Stimulated activated effector memory CD8-positive, alpha-beta T cell treated with anti-CD3 and anti-CD28 coated beads, Interleukin-12 subunit alpha, Interleukin-12 subunit beta, amount 100 ng/mL, for 72 hours (primary cell): ENCODE results near the gene MYO9A.

Source experiments
- ATAC-seq: fragments of 150-1000 bp; cut with Tn5 transposase; 2 replicates; pipeline ENCODE4 v1.10.0; 2021
- DNase-seq, 2 donors: peaks; one replicate each; pipeline ENCODE4 v3.0.0; 2021 to 2022; ENCODE audit warnings: low spot score in 2 of 2
- H3K27ac Mint-ChIP-seq: one replicate; pipeline ENCODE4 v1.8.0; 2022; ENCODE audit warnings: mild to moderate bottlenecking, mixed read lengths
- H3K36me3 Mint-ChIP-seq: one replicate; pipeline ENCODE4 v1.8.0; 2022; ENCODE audit warnings: mild to moderate bottlenecking, mixed read lengths
- H3K4me1 Mint-ChIP-seq: one replicate; pipeline ENCODE4 v1.8.0; 2022; ENCODE audit warnings: mixed read lengths
- H3K4me3 Mint-ChIP-seq: one replicate; pipeline ENCODE4 v1.8.0; 2022; ENCODE audit warnings: mild to moderate bottlenecking, mixed read lengths
- H3K9me3 Mint-ChIP-seq: one replicate; pipeline ENCODE4 v1.8.0; 2022; ENCODE audit warnings: mixed read lengths

MYO9A gene

DNA sequence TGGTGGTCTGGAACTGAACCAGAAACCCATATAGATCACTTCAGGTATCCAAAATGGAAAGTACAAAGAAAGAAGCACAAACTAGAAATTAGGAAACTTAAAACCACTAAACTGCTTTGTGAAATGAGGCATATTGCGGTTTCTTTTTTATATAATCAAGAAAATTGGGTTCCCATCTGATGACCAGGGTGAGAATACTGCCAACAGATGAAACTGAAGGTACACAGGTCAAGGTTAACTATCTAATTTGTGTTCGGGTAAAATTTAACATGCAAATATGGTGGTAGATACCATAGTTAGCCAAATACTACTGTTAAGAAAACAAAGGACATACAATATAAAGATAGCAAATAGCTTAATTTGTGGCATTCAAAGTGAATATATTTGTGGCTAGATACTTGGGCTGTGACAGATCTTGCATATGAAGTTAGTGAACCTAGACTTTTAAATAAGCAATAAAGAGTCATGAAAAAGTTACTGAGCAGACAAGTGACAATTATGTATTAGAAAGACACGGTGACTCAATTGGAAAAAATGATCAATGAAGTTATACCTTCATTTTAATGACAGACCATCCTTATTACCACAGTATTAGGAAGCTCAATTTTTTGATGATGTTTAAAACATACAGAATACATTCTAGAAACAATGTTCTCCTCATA lies 180.2 kb downstream of the MYO9A start:
- Mint-ChIP-seq H3K36me3 (peaks cover 38% of the 10 kb centered on the region), H3K27ac (no peak overlapping the region), H3K4me1 (no peaks in the 10 kb centered on the region), H3K4me3 (no peak overlapping the region), H3K9me3 (no peaks in the 10 kb centered on the region)
- ATAC-seq (no peak), DNase-seq (no peak)

DNA sequence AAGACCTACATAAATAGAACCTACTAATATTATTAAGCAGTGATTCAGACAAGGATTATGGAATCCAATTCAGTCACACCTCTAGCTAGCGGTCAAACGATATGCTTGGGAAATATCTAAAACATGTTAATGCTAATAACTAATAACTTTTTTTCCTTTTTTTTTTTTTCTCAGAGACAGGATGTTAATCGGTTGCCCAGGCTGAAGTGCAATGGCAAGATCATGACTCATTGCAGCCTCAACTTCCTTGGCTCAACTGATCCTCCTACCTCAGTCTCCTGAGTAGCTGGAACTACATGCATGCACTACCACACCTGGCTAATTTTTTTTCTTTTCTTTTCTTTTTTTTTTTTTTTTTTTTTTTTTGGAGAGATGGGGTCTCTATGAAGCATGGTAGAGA lies 183.5 kb downstream of the MYO9A start:
- Mint-ChIP-seq H3K9me3 (peaks cover 7% of the 10 kb centered on the region), H3K4me3 (no peak overlapping the region), H3K27ac (no peak overlapping the region), H3K4me1 (no peaks in the 10 kb centered on the region), H3K36me3 (peaks cover 41% of the 10 kb centered on the region)
- DNase-seq (no peak), ATAC-seq (no peak)

DNA sequence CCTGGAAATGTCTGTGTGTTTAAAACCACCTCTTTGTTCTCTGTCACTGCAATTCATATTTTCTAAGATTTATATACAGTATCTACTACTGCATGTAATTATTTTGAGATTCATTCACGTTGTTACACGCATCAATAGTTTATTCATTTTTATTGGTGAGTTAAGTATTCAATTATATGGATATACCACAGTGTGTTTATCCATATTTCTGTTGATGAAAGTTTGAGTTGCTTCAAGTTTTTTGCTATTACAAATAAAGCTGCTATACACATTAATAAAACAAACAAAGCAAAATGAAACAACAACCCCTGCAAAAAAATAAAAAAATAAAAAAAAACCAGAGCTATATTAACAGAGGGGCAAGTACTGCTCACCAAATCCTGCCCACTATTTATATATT lies 185.3 kb downstream of the MYO9A start:
- Mint-ChIP-seq H3K4me1 (no peaks in the 10 kb centered on the region), H3K27ac (no peak overlapping the region), H3K9me3 (peaks cover 7% of the 10 kb centered on the region), H3K4me3 (no peak overlapping the region), H3K36me3 (peaks cover 35% of the 10 kb centered on the region)
- DNase-seq (no peak), ATAC-seq (no peak)

DNA sequence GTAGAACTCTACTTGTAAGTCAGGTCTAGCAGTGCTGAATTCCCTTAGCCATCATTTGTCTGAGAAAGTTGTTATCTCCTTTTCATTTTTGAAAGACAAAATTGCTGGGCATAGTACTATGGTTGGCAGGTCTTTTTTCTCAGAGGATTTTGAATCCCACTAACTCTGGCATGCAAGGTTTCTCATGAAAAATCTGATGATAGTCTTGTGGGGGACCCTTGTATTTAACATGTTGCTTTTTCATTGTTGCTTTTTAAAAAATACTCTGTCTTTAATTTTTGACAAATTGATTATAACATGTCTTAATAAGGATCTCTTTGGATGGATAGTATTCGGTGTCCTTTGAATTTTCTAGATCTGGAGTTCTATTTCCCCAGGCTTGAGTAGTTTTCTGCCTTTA lies 186.7 kb downstream of the MYO9A start:
- DNase-seq (no peak), ATAC-seq (no peak)
- Mint-ChIP-seq H3K27ac (no peak overlapping the region), H3K36me3 (peaks cover 35% of the 10 kb centered on the region), H3K9me3 (peaks cover 7% of the 10 kb centered on the region), H3K4me1 (no peaks in the 10 kb centered on the region), H3K4me3 (no peak overlapping the region)

DNA sequence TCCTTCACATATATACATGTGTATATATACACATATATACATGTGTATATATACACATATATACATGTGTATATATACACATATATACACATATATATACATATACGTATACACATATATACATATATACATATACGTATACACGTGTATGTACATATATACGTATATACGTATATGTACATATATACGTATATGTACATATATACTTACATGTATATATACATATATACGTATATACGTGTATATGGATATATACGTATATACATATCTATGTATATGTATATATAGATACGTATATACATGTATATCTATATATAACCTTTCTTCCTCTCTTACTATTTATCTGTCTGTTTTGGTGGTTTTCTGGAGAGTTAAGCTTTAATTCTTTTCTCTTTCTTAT lies 192.8 kb downstream of the MYO9A start:
- Mint-ChIP-seq H3K9me3 (no peaks in the 10 kb centered on the region), H3K4me3 (no peak overlapping the region), H3K27ac (no peak overlapping the region), H3K36me3 (no peaks in the 10 kb centered on the region), H3K4me1 (no peaks in the 10 kb centered on the region)
- ATAC-seq (no peak), DNase-seq (no peak)

DNA sequence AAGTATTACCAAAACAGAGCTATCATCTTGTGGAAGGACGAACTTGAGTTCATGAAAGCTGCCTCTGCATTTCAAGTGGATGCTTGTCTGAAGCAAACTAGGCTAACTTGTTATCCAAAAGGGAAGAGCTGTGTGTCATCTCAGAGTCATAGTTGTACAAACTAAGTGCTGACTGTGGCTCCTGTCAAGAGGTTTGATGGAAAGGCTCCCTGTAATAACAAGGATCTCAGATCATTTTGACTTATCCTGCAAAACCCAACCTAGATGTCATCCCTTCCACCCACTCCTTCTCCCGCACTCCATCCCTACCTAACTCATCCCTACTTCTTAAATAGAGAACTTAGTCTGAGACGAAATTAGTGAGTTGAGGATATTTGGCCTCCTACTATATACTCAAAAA lies 196.8 kb downstream of the MYO9A start:
- Mint-ChIP-seq H3K36me3 (no peaks in the 10 kb centered on the region), H3K4me1 (no peaks in the 10 kb centered on the region), H3K9me3 (no peaks in the 10 kb centered on the region), H3K27ac (no peak overlapping the region), H3K4me3 (no peak overlapping the region)
- DNase-seq (no peak), ATAC-seq (no peak)

DNA sequence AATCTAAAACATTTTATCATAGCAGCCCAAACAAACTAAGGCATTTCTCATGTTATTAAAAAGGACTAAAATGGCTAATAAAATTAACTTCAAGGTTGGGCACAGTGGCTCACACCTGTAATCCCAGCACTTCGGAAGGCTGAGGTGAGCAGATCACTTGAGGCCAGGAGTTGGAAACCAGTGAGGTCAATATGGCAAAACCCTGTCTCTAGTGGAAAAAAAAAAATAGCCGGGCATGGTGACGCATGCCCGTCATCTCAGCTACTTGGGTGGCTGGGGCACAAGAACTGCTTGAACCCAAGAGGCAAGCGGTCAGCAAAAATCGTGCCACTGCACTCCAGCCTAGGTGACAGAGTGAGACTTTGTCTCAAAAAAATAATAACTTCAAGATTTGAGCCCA lies 197.4 kb downstream of the MYO9A start:
- Mint-ChIP-seq H3K4me3 (no peak overlapping the region), H3K4me1 (no peaks in the 10 kb centered on the region)

DNA sequence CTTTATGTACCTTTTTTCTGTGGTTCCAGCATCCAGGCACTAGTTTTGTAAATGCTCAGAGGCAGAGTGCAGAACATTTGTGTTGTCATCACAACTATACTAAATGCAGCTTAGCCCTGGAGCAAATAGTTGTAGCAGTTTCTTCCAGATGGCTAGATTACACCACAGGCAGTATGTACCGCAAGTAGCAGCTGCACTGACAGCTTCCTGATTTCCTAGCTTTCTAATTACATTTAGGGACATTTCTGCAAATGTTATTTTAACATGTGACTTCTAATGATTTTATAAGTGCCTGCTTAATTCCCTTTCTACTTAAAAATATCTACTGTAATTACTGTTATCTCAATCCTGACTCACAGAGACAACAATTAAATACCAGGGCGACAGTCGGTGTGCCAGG lies 201.1 kb downstream of the MYO9A start:
- ATAC-seq (no peak), DNase-seq (no peak)
- Mint-ChIP-seq H3K4me1 (no peaks in the 10 kb centered on the region), H3K4me3 (no peak overlapping the region), H3K36me3 (peaks cover 11% of the 10 kb centered on the region), H3K27ac (no peak overlapping the region), H3K9me3 (no peaks in the 10 kb centered on the region)

More for the DNA sequence above, 197.4 kb downstream of the MYO9A start:
- H3K9me3 Mint-ChIP-seq, result no peaks in the 10 kb centered on the region
- H3K36me3 Mint-ChIP-seq, result no peaks in the 10 kb centered on the region
- DNase-seq (no peak), ATAC-seq (no peak)
- no peak overlapping the region for H3K27ac Mint-ChIP-seq

DNA sequence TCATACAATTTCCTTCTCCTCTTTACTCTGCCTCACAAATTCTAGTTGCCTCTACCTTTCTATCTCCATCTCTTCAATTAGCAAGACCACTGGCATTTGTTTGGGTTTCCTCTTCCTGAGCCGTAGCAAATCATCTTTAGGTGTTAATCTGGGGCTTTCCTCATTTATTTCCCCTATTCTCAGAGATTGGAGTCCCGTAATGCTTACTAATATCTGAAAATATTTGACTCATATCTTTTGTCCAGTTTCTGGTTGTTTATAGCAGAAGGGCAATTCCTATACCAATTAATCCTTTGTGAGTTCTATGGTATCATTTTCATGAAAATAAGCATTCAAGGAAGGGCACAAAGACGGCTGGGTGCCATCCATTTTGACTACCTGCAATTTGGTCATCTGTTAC lies 203.9 kb downstream of the MYO9A start:
- H3K4me1 Mint-ChIP-seq, result no peaks in the 10 kb centered on the region

DNA sequence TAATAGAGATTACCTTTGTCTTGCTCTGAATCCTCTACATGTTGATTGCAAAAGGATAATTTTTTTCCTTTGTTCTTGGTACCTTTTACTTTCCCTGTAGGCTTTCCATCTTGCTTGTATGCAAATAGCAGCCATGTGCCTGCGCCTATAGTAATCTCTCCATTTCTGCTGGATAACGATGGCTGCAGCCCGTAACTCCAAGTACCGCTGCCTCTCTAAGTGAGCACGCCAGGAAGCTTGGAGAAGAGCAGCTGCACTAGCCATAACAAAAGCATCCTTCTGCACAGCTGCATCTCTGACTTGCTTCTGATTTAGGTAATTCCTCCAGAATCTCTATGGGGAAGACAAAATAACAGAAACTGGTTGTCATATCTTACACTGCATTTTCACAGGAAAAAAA lies 218.3 kb downstream of the MYO9A start:
- Mint-ChIP-seq H3K4me1 (no peaks in the 10 kb centered on the region), H3K4me3 (no peak overlapping the region), H3K27ac (no peak overlapping the region), H3K36me3 (peaks cover 48% of the 10 kb centered on the region), H3K9me3 (no peaks in the 10 kb centered on the region)
- DNase-seq (no peak), ATAC-seq (no peak)

More for the DNA sequence above, 203.9 kb downstream of the MYO9A start:
- Mint-ChIP-seq H3K9me3 (no peaks in the 10 kb centered on the region), H3K27ac (no peak overlapping the region), H3K36me3 (peaks cover 11% of the 10 kb centered on the region), H3K4me3 (no peak overlapping the region)
- ATAC-seq, result no peak
- DNase-seq, result no peak

DNA sequence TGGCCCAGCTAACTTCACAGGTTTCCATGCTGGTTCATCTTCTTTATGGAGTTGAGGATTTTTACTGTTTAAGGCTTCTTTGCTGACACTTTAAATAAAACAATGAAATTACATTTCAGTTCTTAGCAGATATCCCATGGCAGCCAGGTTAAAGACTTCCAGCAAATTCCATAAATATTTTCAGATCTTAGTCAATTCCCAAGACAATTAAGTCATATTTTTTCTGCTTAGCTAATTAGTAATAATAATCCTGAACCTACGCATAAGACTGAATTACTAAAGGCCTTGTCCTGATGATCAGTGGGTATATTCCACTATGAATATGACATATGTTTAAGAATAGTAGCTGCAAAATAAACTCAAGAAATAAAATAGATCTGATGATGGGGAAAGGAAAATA lies 224.3 kb downstream of the MYO9A start:
- Mint-ChIP-seq H3K4me1 (no peaks in the 10 kb centered on the region), H3K9me3 (no peaks in the 10 kb centered on the region), H3K36me3 (peaks cover 31% of the 10 kb centered on the region), H3K4me3 (no peak overlapping the region), H3K27ac (no peak overlapping the region)
- ATAC-seq (no peak), DNase-seq (no peak)

DNA sequence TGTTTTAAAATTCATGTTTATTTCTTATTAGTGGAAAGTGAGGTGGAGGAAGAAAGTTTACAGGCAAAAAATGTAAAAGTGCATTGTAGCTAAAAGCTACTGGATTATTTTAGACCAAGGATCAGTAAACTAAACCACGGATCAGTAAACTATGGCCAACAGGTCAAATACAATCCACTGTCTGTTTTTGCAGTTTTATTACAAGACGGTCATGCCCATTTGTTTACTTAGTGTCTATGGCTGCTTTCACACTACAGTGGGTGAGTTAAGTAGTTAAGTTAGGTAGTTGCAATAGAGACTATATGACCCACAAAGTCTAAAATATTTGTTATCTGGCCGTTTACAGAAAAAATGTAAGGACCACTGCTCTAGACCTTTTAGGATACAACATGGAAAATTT lies 225.6 kb downstream of the MYO9A start:
- ATAC-seq (no peak), DNase-seq (no peak)
- Mint-ChIP-seq H3K9me3 (no peaks in the 10 kb centered on the region), H3K36me3 (peaks cover 29% of the 10 kb centered on the region), H3K4me1 (no peaks in the 10 kb centered on the region), H3K27ac (no peak overlapping the region), H3K4me3 (no peak overlapping the region)

DNA sequence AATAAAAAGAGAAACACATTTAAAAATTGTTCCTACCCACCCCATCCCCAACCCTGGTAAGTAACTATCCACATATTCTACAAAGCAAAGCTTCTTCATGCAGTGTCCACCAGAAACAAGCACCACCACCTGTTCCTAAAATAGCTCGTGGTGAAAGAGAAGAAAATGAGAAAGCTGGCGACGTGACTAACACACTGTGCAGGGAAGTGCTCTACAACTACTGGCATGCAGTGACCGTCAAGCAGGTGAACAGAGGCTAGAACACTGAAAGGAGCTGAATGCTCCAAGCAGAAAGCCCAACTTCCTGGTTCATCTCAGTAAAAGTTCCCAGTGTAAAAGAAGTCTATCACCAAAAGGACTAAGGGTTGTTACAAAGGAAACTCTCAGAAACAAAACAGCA lies 226.9 kb downstream of the MYO9A start:
- H3K4me3 Mint-ChIP-seq, result no peak overlapping the region
- no peaks in the 10 kb centered on the region for H3K4me1 Mint-ChIP-seq
- H3K27ac Mint-ChIP-seq, result no peak overlapping the region
- peaks cover 35% of the 10 kb centered on the region for H3K36me3 Mint-ChIP-seq
- no peaks in the 10 kb centered on the region for H3K9me3 Mint-ChIP-seq
- no peak for DNase-seq
- ATAC-seq, result no peak

DNA sequence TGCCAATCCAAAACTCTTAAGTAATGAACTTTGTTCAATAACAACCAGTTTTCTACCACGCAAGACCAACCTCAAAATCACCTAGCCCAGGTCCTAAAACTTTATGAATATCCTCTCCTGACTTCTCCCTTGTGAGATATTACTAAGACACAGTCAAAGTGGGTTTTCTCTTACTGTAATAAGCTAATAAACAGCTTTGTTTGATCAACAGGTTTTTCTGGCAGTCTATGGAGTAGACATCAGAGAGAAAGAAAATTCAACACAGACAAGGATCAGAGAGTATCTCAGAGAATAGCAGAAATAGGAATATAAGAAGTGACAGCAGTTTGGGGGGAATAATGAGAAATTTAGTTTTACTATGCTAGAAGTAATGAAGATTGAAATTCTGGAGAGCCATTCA lies 228.0 kb downstream of the MYO9A start:
- Mint-ChIP-seq H3K4me3 (no peak overlapping the region), H3K9me3 (no peaks in the 10 kb centered on the region), H3K27ac (no peak overlapping the region), H3K4me1 (no peaks in the 10 kb centered on the region), H3K36me3 (peaks cover 45% of the 10 kb centered on the region)
- DNase-seq (no peak), ATAC-seq (no peak)

DNA sequence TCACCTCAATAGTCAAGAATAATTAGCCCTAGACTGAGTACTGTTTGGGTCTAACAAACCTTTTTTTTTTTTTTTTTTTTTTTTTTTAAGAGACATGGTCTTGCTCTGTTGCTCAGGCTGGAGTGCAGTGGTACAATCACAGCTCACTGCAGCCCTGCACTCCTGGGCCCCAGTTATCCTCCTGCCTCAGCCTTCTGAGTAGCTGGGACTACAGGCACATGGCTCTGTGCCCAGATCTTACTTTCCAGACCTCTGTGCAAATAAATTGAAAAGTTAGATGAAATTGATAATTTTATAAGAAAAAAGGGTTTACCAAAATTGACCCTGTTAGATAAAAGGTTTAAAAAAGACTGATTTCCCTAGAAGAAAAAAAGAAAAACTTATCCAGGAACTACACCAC lies 228.6 kb downstream of the MYO9A start:
- ATAC-seq, result no peak
- H3K27ac Mint-ChIP-seq, result no peak overlapping the region
- DNase-seq, result no peak
- peaks cover 44% of the 10 kb centered on the region for H3K36me3 Mint-ChIP-seq
- H3K9me3 Mint-ChIP-seq, result no peaks in the 10 kb centered on the region
- H3K4me3 Mint-ChIP-seq, result no peak overlapping the region
- no peaks in the 10 kb centered on the region for H3K4me1 Mint-ChIP-seq

DNA sequence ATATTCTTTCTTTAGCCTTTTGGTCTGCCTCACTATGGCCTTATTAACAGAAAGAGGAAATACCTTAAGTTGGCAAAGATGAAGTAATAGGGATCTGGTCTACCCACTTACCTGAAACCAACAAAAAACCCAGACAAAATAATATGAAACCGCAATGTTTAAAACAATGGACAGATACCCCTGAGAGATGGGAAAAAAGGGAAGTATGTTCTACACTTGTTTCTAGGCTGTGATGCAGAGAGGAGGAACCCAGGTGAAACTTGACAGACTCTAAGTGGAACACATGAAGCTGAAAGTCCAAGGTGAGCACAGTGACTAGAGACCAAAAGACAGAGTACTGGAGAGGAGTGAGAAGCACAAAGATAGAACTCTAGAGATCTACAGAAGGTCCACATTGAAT lies 229.2 kb downstream of the MYO9A start:
- no peak for ATAC-seq
- Mint-ChIP-seq H3K36me3 (peaks cover 38% of the 10 kb centered on the region), H3K4me3 (no peak overlapping the region), H3K27ac (no peak overlapping the region), H3K4me1 (no peaks in the 10 kb centered on the region), H3K9me3 (no peaks in the 10 kb centered on the region)
- DNase-seq, result no peak

DNA sequence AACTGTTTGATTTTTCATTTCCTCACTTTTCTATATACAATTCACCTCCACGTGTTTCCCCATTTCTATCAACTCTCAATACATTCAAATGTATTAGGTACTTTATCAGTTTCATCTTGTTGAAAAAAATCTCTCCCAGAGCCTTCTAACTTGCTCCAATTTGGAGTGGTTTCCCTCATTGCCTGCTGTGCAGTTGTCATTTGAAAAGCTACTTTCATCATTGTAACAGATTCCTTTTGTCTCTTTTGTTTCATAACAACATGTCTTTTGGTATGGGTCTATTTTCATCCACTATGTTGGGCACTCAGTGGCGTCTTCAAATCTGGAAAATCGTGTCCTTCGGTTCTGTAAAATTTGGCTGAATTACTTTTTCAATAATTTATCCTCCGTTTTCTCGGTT lies 232.6 kb downstream of the MYO9A start:
- DNase-seq (no peak), ATAC-seq (no peak)
- peaks cover 35% of the 10 kb centered on the region for H3K36me3 Mint-ChIP-seq
- no peaks in the 10 kb centered on the region for H3K9me3 Mint-ChIP-seq
- no peaks in the 10 kb centered on the region for H3K4me1 Mint-ChIP-seq
- H3K27ac Mint-ChIP-seq, result no peak overlapping the region
- H3K4me3 Mint-ChIP-seq, result no peak overlapping the region
